Upper lobe of left lung (tissue), 6 donors: ENCODE data around the gene ARFIP1. TPM values are rescaled to one million over a fixed set of nuclear protein-coding genes. Genes with fewer than 3 reads are reported as not detected.
"Not testable (repeated sequence)": the region's sequence is repeated elsewhere in the genome, so short reads cannot be mapped to it uniquely, and the experiment has no call there.

ENCODE experiments used
- ATAC-seq, 2 donors: fragments of 200-7000 bp; cut with Tn5 transposase; one replicate each; pipeline ENCODE4 v1.9.1; 2022; ENCODE audit warnings: mild to moderate bottlenecking in 2 of 2, moderate library complexity in 2 of 2; ENCODE audit not compliant: low FRiP score in 2 of 2
- DNase-seq, 2 donors: peaks; one replicate each; pipeline ENCODE4 v3.0.0-alpha.2; 2019 to 2020
- H3K27ac ChIP-seq, 4 donors: fragments of 200-600 bp; sonication (generic); one replicate each; pipeline ENCODE4 v1.5.1; 2016 to 2019
- H3K27me3 ChIP-seq, 4 donors: fragments of 200-600 bp; sonication (generic); one replicate each; pipeline ENCODE4 v1.5.1; 2017 to 2019
- H3K36me3 ChIP-seq, 4 donors: fragments of 200-600 bp; sonication (generic); one replicate each; pipeline ENCODE4 v1.5.1; 2016 to 2019
- H3K4me1 ChIP-seq, 4 donors: fragments of 200-600 bp; sonication (generic); one replicate each; pipeline ENCODE4 v1.5.1; 2018 to 2019
- H3K4me3 ChIP-seq, 4 donors: fragments of 200-600 bp; sonication (generic); one replicate each; pipeline ENCODE4 v1.5.1; 2017 to 2019; ENCODE audit warnings: mild to moderate bottlenecking in 2 of 4, moderate library complexity in 1 of 4
- H3K9me3 ChIP-seq, 4 donors: fragments of 200-600 bp; sonication (generic); one replicate each; pipeline ENCODE4 v1.5.1; 2018 to 2019
- EP300 ChIP-seq, 4 donors: sonication (generic); formaldehyde crosslinking; IDR thresholded peaks; one replicate each; pipeline ENCODE4 v1.5.1; 2017; ENCODE audit warnings: antibody characterized with exemption in 4 of 4, control low read depth in 2 of 4
- POLR2A ChIP-seq, 4 donors: fragments of 450-650 bp; IDR thresholded peaks; one replicate each; pipeline ENCODE4 v1.5.1; 2016 to 2017; ENCODE audit warnings: antibody characterized with exemption in 4 of 4, mild to moderate bottlenecking in 2 of 4
- POLR2AphosphoS5 ChIP-seq, 2 donors: sonication (generic); formaldehyde crosslinking; IDR thresholded peaks; one replicate each; pipeline ENCODE4 v1.5.1; 2017; ENCODE audit warnings: antibody characterized with exemption in 2 of 2
- WGBS, 2 donors: methylation state at CpG; one replicate each; pipeline ENCODE4 v1.1.5; 2017 to 2018; 5-methylcytosine and 5-hydroxymethylcytosine counted together
- total RNA-seq, 6 donors: library from RNA; depleted of rRNA in 4 of 6; stranded (reverse); fragments of >200 nt in 4 of 6; gene quantifications; one replicate each; pipeline versions ENCODE4 v1.1.0 to v1.2.1, GENCODE V29; 2016 to 2021
- TF ChIP-seq, protein P1 (sequence below), 6 experiments: fragments of 450-650 bp in 4 of 6; fragments of 200-600 bp in 2 of 6; sonication (generic) in 2 of 6; IDR thresholded peaks; one replicate each; pipeline ENCODE4 v1.5.1; 2016 to 2019; ENCODE audit warnings: antibody characterized with exemption in 6 of 6
- donor health status: DM: no; HTN: no; CAD: no; lungs with moderate emphysema.
- donor health status: DM: no; HTN: yes; CAD: no; lungs with severe emphysema.

The ARFIP1 gene
- total RNA-seq, 6 donors from 2014 or later = 17.8 to 54.0 (median 30.4) TPM

DNA sequence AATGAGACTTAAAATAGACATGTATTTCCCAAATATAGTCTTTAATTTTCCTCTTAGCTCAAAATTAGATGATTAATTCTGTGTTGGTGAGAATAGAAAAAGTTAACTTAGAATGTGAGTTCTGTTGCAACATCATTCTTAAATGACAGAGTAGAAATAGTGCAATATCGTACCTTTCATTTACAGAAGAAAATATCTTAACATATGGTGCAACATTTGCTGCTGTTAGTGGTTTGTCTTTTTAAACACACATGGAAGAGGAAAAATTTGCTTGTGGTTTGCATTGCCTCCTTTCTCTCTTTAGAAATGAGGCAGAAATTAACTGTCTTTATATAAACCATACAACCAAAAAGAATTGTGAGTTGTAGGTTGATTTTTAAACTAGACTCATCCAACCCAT is 117.1 kb downstream of the ARFIP1 start:
- H3K4me3 ChIP-seq = no peak overlapping the region
- H3K27ac ChIP-seq = no peak overlapping the region
- H3K36me3 ChIP-seq = peaks cover 0 to 15% (median 3%) of the 10 kb centered on the region in 4 donors
- no peak for TF ChIP-seq POLR2AphosphoS5 (IDR thresholded peaks at IDR 0.05)
- TF ChIP-seq POLR2A (IDR thresholded peaks at IDR 0.05) = no peak
- TF ChIP-seq EP300 (IDR thresholded peaks at IDR 0.05) = no peak
- TF ChIP-seq, protein P1, sequence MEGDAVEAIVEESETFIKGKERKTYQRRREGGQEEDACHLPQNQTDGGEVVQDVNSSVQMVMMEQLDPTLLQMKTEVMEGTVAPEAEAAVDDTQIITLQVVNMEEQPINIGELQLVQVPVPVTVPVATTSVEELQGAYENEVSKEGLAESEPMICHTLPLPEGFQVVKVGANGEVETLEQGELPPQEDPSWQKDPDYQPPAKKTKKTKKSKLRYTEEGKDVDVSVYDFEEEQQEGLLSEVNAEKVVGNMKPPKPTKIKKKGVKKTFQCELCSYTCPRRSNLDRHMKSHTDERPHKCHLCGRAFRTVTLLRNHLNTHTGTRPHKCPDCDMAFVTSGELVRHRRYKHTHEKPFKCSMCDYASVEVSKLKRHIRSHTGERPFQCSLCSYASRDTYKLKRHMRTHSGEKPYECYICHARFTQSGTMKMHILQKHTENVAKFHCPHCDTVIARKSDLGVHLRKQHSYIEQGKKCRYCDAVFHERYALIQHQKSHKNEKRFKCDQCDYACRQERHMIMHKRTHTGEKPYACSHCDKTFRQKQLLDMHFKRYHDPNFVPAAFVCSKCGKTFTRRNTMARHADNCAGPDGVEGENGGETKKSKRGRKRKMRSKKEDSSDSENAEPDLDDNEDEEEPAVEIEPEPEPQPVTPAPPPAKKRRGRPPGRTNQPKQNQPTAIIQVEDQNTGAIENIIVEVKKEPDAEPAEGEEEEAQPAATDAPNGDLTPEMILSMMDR (IDR thresholded peaks at IDR 0.05) = no peak
- no peak for ATAC-seq
- 43 to 57% methylated on average over 1 of the region's 1 CpG for WGBS, 2 donors
- no peaks in the 10 kb centered on the region for H3K9me3 ChIP-seq
- no peaks in the 10 kb centered on the region for H3K4me1 ChIP-seq
- no peak for DNase-seq
- H3K27me3 ChIP-seq = no peaks in the 10 kb centered on the region

DNA sequence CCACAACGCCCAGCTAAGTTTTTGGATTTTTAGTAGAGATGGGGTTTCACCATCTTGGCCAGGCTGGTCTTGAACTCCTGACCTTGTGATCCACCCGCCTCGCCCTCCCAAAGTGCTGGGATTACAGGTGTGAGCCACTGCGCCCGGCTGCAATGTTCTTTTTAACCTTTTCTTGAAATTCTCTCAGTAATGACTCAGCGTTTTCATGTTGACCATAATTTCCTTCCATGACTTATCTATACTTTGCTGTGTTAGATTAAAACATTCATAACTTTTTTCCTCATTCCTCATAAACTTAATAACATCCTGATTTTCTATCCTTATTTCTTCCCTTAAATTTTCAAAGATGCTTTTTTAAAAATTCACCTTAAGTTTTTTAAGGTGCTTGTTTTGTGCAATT is 118.4 kb downstream of the ARFIP1 start:
- H3K4me3 ChIP-seq, H3K4me1 ChIP-seq, DNase-seq, ATAC-seq, H3K27ac ChIP-seq, H3K27me3 ChIP-seq, H3K36me3 ChIP-seq, H3K9me3 ChIP-seq: not testable (repeated sequence)
- WGBS, 2 donors = 80 to 90% methylated on average over 6 of the region's 6 CpGs

DNA sequence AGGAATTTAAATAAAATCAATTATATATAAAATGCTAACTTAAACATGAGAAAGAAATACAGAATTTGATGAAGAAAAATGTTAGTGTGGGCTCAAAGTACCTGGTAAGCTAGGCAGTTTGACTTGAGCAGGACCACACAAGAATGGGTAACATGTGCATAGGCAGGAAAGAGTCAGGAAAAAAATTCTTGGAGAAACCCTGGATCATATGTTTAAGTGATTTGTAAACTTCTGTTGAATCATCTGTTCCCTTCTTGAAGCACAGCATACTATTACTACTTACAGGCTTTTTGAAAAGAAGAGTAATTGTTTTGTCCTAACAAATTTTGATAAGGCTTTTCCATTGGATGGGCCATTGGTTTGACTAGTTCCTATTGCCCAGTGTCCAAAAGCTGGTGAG is 118.9 kb downstream of the ARFIP1 start:
- no peak for TF ChIP-seq EP300 (IDR thresholded peaks at IDR 0.05)
- TF ChIP-seq POLR2AphosphoS5 (IDR thresholded peaks at IDR 0.05) = no peak
- TF ChIP-seq, protein P1 (IDR thresholded peaks at IDR 0.05) = no peak
- no peak for TF ChIP-seq POLR2A (IDR thresholded peaks at IDR 0.05)
- Histone ChIP-seq H3K4me3 (no peak overlapping the region), H3K27ac (no peak overlapping the region), H3K9me3 (no peaks in the 10 kb centered on the region), H3K27me3 (no peaks in the 10 kb centered on the region), H3K36me3 (no peaks in the 10 kb centered on the region), H3K4me1 (no peaks in the 10 kb centered on the region)
- DNase-seq (no peak), ATAC-seq (no peak)

DNA sequence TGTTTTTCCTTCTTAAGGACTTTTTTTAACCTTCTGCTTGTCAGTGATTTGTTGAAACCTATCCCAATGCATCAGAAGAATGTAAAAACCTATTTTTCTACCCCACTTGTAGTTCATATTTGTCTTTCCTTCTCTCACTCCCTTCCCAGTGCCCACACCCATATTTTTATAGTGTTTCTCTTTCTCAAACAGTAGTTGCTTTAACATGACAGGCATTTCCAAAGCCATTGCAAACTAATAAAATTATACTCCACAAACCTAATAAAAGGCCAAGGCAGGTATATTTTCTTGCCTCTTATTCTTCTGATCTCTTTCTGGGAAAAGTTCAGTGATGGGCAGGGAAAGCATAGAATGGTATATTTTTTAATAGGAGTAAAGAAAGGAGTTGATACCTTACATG is 120.6 kb downstream of the ARFIP1 start:
- DNase-seq = no peak
- H3K4me1 ChIP-seq = no peaks in the 10 kb centered on the region
- TF ChIP-seq POLR2A (IDR thresholded peaks at IDR 0.05) = no peak
- TF ChIP-seq, protein P1 (IDR thresholded peaks at IDR 0.05) = no peak
- TF ChIP-seq POLR2AphosphoS5 (IDR thresholded peaks at IDR 0.05) = no peak
- no peak for TF ChIP-seq EP300 (IDR thresholded peaks at IDR 0.05)
- no peak overlapping the region for H3K4me3 ChIP-seq
- no peak overlapping the region for H3K27ac ChIP-seq
- H3K9me3 ChIP-seq = no peaks in the 10 kb centered on the region
- no peaks in the 10 kb centered on the region for H3K36me3 ChIP-seq
- H3K27me3 ChIP-seq = no peaks in the 10 kb centered on the region
- no peak for ATAC-seq

DNA sequence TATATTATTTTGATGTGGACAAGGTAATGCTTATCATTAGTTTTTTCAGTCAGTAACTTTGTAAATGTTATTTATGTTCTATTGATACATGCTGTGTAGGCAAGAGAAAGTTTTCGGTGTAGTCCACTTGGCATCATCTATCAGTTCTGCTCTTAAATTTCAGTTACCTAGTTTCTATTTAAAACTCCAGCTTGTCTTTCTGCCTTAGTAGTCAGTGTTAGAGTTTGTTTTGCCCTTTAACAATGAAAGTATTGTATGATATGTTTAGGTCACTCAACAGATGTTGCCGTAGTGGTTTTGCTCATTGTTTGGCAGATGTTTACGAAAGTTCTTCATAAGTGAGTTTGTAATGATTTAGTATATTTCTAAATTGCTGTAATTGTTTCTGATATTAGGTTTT is 121.5 kb downstream of the ARFIP1 start:
- Histone ChIP-seq H3K4me3 (no peak overlapping the region), H3K27ac (no peak overlapping the region), H3K36me3 (no peaks in the 10 kb centered on the region), H3K9me3 (no peaks in the 10 kb centered on the region), H3K27me3 (no peaks in the 10 kb centered on the region), H3K4me1 (no peaks in the 10 kb centered on the region)
- 90% methylated on average over 3 of the region's 3 CpGs for WGBS, 2 donors
- no peak for DNase-seq
- no peak for ATAC-seq
- TF ChIP-seq, protein P1 (IDR thresholded peaks at IDR 0.05) = no peak
- TF ChIP-seq POLR2A (IDR thresholded peaks at IDR 0.05) (no peak), POLR2AphosphoS5 (IDR thresholded peaks at IDR 0.05) (no peak)
